Right lung (tissue), 10 donors: Measurements from ENCODE around the gene GALP. TPM values are rescaled to one million over a fixed set of nuclear protein-coding genes. Genes with fewer than 3 reads are reported as not detected.
A peak's percentile ranks its signal among the peaks of the same experiment; 100 is the strongest.
"Not testable (repeated sequence)": the region's sequence is repeated elsewhere in the genome, so short reads cannot be mapped to it uniquely, and the experiment has no call there.

Source experiments
- DNase-seq, 2 donors: peaks; one replicate each; pipeline ENCODE4 v3.0.0-alpha.2; 2013
- long read RNA-seq, 8 donors: transcript quantifications; one replicate each; lab custom pipeline, GENCODE V29; 2026
- polyA plus RNA-seq, 5 donors: library from polyadenylated mRNA; unstranded; fragments of 120-200 nt; gene quantifications; one replicate each; pipeline versions ENCODE4 v1.2.1 to v1.2.3, GENCODE V29; 2013; ENCODE audit warnings: inconsistent platforms in 1 of 5, low replicate concordance in 1 of 5; ENCODE audit not compliant: insufficient read length in 5 of 5, insufficient read depth in 1 of 5

Gene GALP
- polyA plus RNA-seq: not detected
- long read RNA-seq, donor 1: 0 reads
- long read RNA-seq, donor 2: 0 reads
- long read RNA-seq, donor 3: 0 reads
- long read RNA-seq, donor 4: 0 reads
- long read RNA-seq, donor 5: 0 reads
- long read RNA-seq, donor 6: 0 reads
- long read RNA-seq, donor 7: 0 reads
- long read RNA-seq, donor 8: 0 reads

- not testable (repeated sequence) for DNase-seq
These were observed at the start of gene GALP for GRCh38 chr19:56175861-56176307. TSS of gene GALP (plus strand) at chr19:56176008. CDS start at chr19:56177109, 1,101 bp downstream.

- DNase-seq: no peak
These were observed 48.6 kb upstream of the GALP start for GRCh38 chr19:56126983-56127780.

- peak in 1 of 2 donors; percentile 74 for DNase-seq
These were observed 45.8 kb upstream of the GALP start for GRCh38 chr19:56130006-56130405.

- no peak for DNase-seq
These were observed 44.2 kb upstream of the GALP start for GRCh38 chr19:56131651-56132050.

- no peak for DNase-seq
These were observed 43.4 kb upstream of the GALP start for GRCh38 chr19:56132316-56132822.

- no peak for DNase-seq
These were observed 41.8 kb upstream of the GALP start for GRCh38 chr19:56133858-56134653.

- no peak for DNase-seq
These were observed 41.2 kb upstream of the GALP start for GRCh38 chr19:56134654-56134921.

GRCh38 chr19:56136362-56136761, 39.4 kb upstream of the GALP start:
- no peak for DNase-seq

GRCh38 chr19:56137405-56137804, 38.4 kb upstream of the GALP start:
- DNase-seq: no peak

GRCh38 chr19:56138069-56138468, 37.7 kb upstream of the GALP start:
- no peak for DNase-seq

- no peak for DNase-seq
These were observed 35.8 kb upstream of the GALP start for GRCh38 chr19:56139847-56140582.

- peak; percentile 99 to 100 for DNase-seq
These were observed 35.0 kb upstream of the GALP start, which contains the start of gene ZNF444 for GRCh38 chr19:56140583-56141416. TSS of gene ZNF444 (plus strand) at chr19:56141287. CDS start at chr19:56146912, 5,625 bp downstream.

- DNase-seq: no peak
These were observed 34.3 kb upstream of the GALP start for GRCh38 chr19:56141417-56141993.

- DNase-seq: peak; percentile 68 to 72
These were observed 33.6 kb upstream of the GALP start for GRCh38 chr19:56142087-56142787.

GRCh38 chr19:56142897-56143434, 32.8 kb upstream of the GALP start:
- DNase-seq: no peak

GRCh38 chr19:56144376-56144775, 31.4 kb upstream of the GALP start:
- DNase-seq: no peak

- DNase-seq: no peak
These were observed 31.0 kb upstream of the GALP start for GRCh38 chr19:56144831-56145230.

GRCh38 chr19:56145698-56146097, 30.1 kb upstream of the GALP start:
- DNase-seq: no peak

- DNase-seq: no peak
These were observed 28.9 kb upstream of the GALP start for GRCh38 chr19:56146904-56147303.
